OCI-LY7 (cell line): ENCODE measurements around the gene PRDM5. TPM values are rescaled to one million over a fixed set of nuclear protein-coding genes. Genes with fewer than 3 reads are reported as not detected.

ENCODE experiments used
- BruUV-seq: library from RNA; stranded (reverse); fragments of 400-500 nt; replicated peaks from 2 replicates; lab custom pipeline; 2021; lab: Mats Ljungman, UMichigan
- CTCF ChIA-PET: fragments of 300-600 bp; sonication (Branson Sonifier 250); formaldehyde crosslinking; loops from one replicate; lab custom pipeline; 2022; ENCODE audit warnings: antibody characterized with exemption; ENCODE audit not compliant: unreplicated experiment; lab: Charles Lee
- POLR2A ChIA-PET: fragments of 300-600 bp; sonication (Branson Sonifier 250); formaldehyde crosslinking; loops from one replicate; lab custom pipeline; 2022; ENCODE audit warnings: antibody characterized with exemption; lab: Charles Lee
- DNase-seq: peaks from one replicate; pipeline ENCODE4 v3.0.0-alpha.2; 2015; ENCODE audit warnings: low spot score
- H2AFZ ChIP-seq: fragments of 200-600 bp; sonication (generic), shearing (Covaris generic); 2 replicates; pipeline ENCODE4 v1.6.1; 2014; ENCODE audit warnings: mild to moderate bottlenecking, antibody characterized with exemption, low read length, moderate library complexity
- H3K27ac ChIP-seq: fragments of 200-600 bp; sonication (generic); 2 replicates; pipeline ENCODE4 v1.5.1; 2014; ENCODE audit warnings: mixed run types, low read depth, mild to moderate bottlenecking, moderate library complexity, low read length, inconsistent platforms; ENCODE audit not compliant: poor library complexity, severe bottlenecking
- H3K36me3 ChIP-seq: fragments of 200-600 bp; sonication (generic); 2 replicates; pipeline ENCODE4 v1.6.1; 2014; ENCODE audit warnings: mild to moderate bottlenecking, antibody characterized with exemption, low read length, moderate library complexity, mixed read lengths; ENCODE audit not compliant: insufficient read depth
- H3K4me1 ChIP-seq: fragments of 200-600 bp; sonication (generic); 2 replicates; pipeline ENCODE4 v1.5.1; 2014; ENCODE audit warnings: mild to moderate bottlenecking, low read length; ENCODE audit not compliant: insufficient read depth, poor library complexity, severe bottlenecking
- H3K4me2 ChIP-seq: fragments of 200-600 bp; sonication (generic); 2 replicates; pipeline ENCODE4 v1.6.1; 2014; ENCODE audit warnings: mild to moderate bottlenecking, low read length
- H3K4me3 ChIP-seq: fragments of 200-600 bp; sonication (generic); 2 replicates; pipeline ENCODE4 v1.5.1; 2014; ENCODE audit warnings: mild to moderate bottlenecking, low read depth, low read length; ENCODE audit not compliant: poor library complexity, severe bottlenecking
- H3K79me2 ChIP-seq: fragments of 200-600 bp; sonication (generic); 2 replicates; pipeline ENCODE4 v1.6.1; 2016; ENCODE audit warnings: low read depth, mild to moderate bottlenecking, low read length, moderate library complexity, mixed read lengths; ENCODE audit not compliant: insufficient read depth
- H3K9me2 ChIP-seq: fragments of 200-600 bp; sonication (generic); 2 replicates; pipeline ENCODE4 v1.6.1; 2016; ENCODE audit warnings: mild to moderate bottlenecking, low read length, mixed read lengths; ENCODE audit not compliant: insufficient read depth
- H3K9me3 ChIP-seq: fragments of 200-600 bp; sonication (generic); 2 replicates; pipeline ENCODE4 v1.6.1; 2014; ENCODE audit warnings: mild to moderate bottlenecking, mixed run types, low read length, mixed read lengths
- H4K20me1 ChIP-seq: fragments of 200-600 bp; sonication (generic); 2 replicates; pipeline ENCODE4 v1.6.1; 2014; ENCODE audit warnings: mild to moderate bottlenecking, antibody characterized with exemption, low read length, moderate library complexity, mixed read lengths; ENCODE audit not compliant: insufficient read depth
- CTCF ChIP-seq: fragments of 200-600 bp; sonication (generic); conservative IDR thresholded peaks from 2 replicates; pipeline ENCODE4 v1.5.1; 2014; ENCODE audit warnings: mild to moderate bottlenecking, antibody characterized with exemption, low read length, moderate library complexity, mixed read lengths
- EZH2phosphoT487 ChIP-seq: fragments of 200-600 bp; sonication (generic); IDR thresholded peaks from 2 replicates; pipeline ENCODE4 v1.6.1; 2018; ENCODE audit warnings: low read depth, borderline replicate concordance, mild to moderate bottlenecking, mixed run types, antibody characterized with exemption, low read length, moderate library complexity, mixed read lengths
- intact Hi-C: fragments of 100-400 bp; cut with micrococcal nuclease; formaldehyde crosslinking; loops from one replicate; pipeline ENCODE4 v1.10.0; 2022; ENCODE audit not compliant: unreplicated experiment
- total RNA-seq, 2 experiments: library from RNA; depleted of rRNA in 1 of 2; stranded (reverse); fragments of >200 nt in 1 of 2; shearing (Covaris generic) in 1 of 2; gene quantifications; 2 replicates each; pipeline ENCODE4 v1.2.3, GENCODE V29; 2014 to 2022

PRDM5 gene
- total RNA-seq, 2 experiments from 2014 or later, result 0.22 to 0.76 TPM

GRCh38 chr4:120903419-120903818 is 19.1 kb downstream of the PRDM5 start:
- no peak for TF ChIP-seq CTCF
- no peak for TF ChIP-seq EZH2phosphoT487
- ChIA-PET POLR2A (interaction anchor here (1.0 to 1.2 kb wide), 2 partner anchors 12 to 44 kb away, joined by 3 read pairs; no protein-coding TSS in a partner anchor), CTCF (no interaction called here)
- Histone ChIP-seq H3K9me3 (no peaks in the 10 kb centered on the region), H3K4me3 (no peak overlapping the region), H3K4me2 (no peak overlapping the region), H4K20me1 (no peaks in the 10 kb centered on the region), H3K27ac (no peak overlapping the region), H3K9me2 (no peaks in the 10 kb centered on the region), H2AFZ (no peak overlapping the region), H3K36me3 (no peaks in the 10 kb centered on the region), H3K4me1 (no peaks in the 10 kb centered on the region), H3K79me2 (no peaks in the 10 kb centered on the region)
- intact Hi-C loops, result no loop called here
- no TSS peak for BruUV-seq
- no peak for DNase-seq

- Histone ChIP-seq H2AFZ (no peak overlapping the region), H4K20me1 (no peaks in the 10 kb centered on the region), H3K4me1 (no peaks in the 10 kb centered on the region), H3K27ac (no peak overlapping the region), H3K9me3 (no peaks in the 10 kb centered on the region), H3K9me2 (no peaks in the 10 kb centered on the region), H3K36me3 (no peaks in the 10 kb centered on the region), H3K4me2 (no peak overlapping the region), H3K4me3 (no peak overlapping the region), H3K79me2 (no peaks in the 10 kb centered on the region)
- ChIA-PET POLR2A (interaction anchor here (0.5 to 1.2 kb wide), 4 partner anchors 12 to 42 kb away, joined by 3 read pairs; no protein-coding TSS in a partner anchor), CTCF (no interaction called here)
- intact Hi-C loops, result no loop called here
- no TSS peak for BruUV-seq
- TF ChIP-seq CTCF, result no peak
- TF ChIP-seq EZH2phosphoT487, result no peak
- DNase-seq, result no peak
Observed at GRCh38 chr4:120902925-120903324, 19.6 kb downstream of the PRDM5 start.

- Histone ChIP-seq H3K79me2 (no peaks in the 10 kb centered on the region), H3K4me2 (no peak overlapping the region), H3K4me3 (no peak overlapping the region), H3K27ac (no peak overlapping the region), H3K9me2 (no peaks in the 10 kb centered on the region), H3K36me3 (no peaks in the 10 kb centered on the region), H3K9me3 (no peaks in the 10 kb centered on the region), H4K20me1 (no peaks in the 10 kb centered on the region), H3K4me1 (no peaks in the 10 kb centered on the region), H2AFZ (no peak overlapping the region)
- BruUV-seq, result no TSS peak
- DNase-seq, result no peak
- intact Hi-C loops, result no loop called here
- ChIA-PET CTCF (no interaction called here), POLR2A (interaction anchor here (0.6 to 1.2 kb wide), 2 partner anchors 17 to 284 kb away, joined by 3 read pairs; no protein-coding TSS in a partner anchor)
- no peak for TF ChIP-seq CTCF
- TF ChIP-seq EZH2phosphoT487, result no peak
Observed at GRCh38 chr4:120901731-120902130, 20.8 kb downstream of the PRDM5 start.
